NCI-H748 (cell line): ENCODE results near the gene MARK4.
"Not testable (repeated sequence)": the region's sequence is repeated elsewhere in the genome, so short reads cannot be mapped to it uniquely, and the experiment has no call there.

Experiments
- DNase-seq: peaks from one replicate; lab custom pipeline; 2025; ENCODE audit not compliant: unreplicated experiment; lab: John Stamatoyannopoulos, UW

MARK4 gene

GRCh38 chr19:45334881-45335280 is 83.8 kb downstream of the MARK4 start:
- DNase-seq: not testable (repeated sequence)

- no peak for DNase-seq
These were observed 85.7 kb downstream of the MARK4 start for GRCh38 chr19:45336696-45337251.

GRCh38 chr19:45339629-45340028 is 88.6 kb downstream of the MARK4 start:
- DNase-seq: no peak

- peak; percentile 77 for DNase-seq
These were observed 89.3 kb downstream of the MARK4 start, which contains the start of gene KLC3 for GRCh38 chr19:45340232-45340898. TSS of gene KLC3 (plus strand) at chr19:45340750. CDS start at chr19:45345542, 4,792 bp downstream.

GRCh38 chr19:45340899-45341453 is 89.9 kb downstream of the MARK4 start:
- DNase-seq: peak; percentile 55

GRCh38 chr19:45342911-45343310 is 91.8 kb downstream of the MARK4 start:
- no peak for DNase-seq

- DNase-seq: no peak
These were observed 93.8 kb downstream of the MARK4 start for GRCh38 chr19:45344621-45345505.

GRCh38 chr19:45345506-45345860 is 94.4 kb downstream of the MARK4 start:
- no peak for DNase-seq

GRCh38 chr19:45346449-45346848 is 95.4 kb downstream of the MARK4 start:
- no peak for DNase-seq

- no peak for DNase-seq
These were observed 96.7 kb downstream of the MARK4 start for GRCh38 chr19:45347570-45348366.

GRCh38 chr19:45348367-45349125 is 97.5 kb downstream of the MARK4 start:
- no peak for DNase-seq

GRCh38 chr19:45349126-45349415 is 98.0 kb downstream of the MARK4 start:
- no peak for DNase-seq

GRCh38 chr19:45349430-45349941 is 98.4 kb downstream of the MARK4 start:
- DNase-seq: no peak

- no peak for DNase-seq
These were observed 99.5 kb downstream of the MARK4 start for GRCh38 chr19:45350477-45351058.

GRCh38 chr19:45351401-45351952 is 100.4 kb downstream of the MARK4 start:
- no peak for DNase-seq

- DNase-seq: no peak
These were observed 101.0 kb downstream of the MARK4 start for GRCh38 chr19:45352062-45352461.

GRCh38 chr19:45352471-45352870 is 101.4 kb downstream of the MARK4 start:
- no peak for DNase-seq

- no peak for DNase-seq
These were observed 102.1 kb downstream of the MARK4 start for GRCh38 chr19:45352914-45353796.
